Hepatocyte (in vitro differentiated cells): ENCODE measurements around the gene FITM1. TPM values are rescaled to one million over a fixed set of nuclear protein-coding genes. Genes with fewer than 3 reads are reported as not detected.

Source experiments
- DNase-seq: peaks from one replicate; pipeline ENCODE4 v3.0.0-alpha.2; 2016; ENCODE audit warnings: low spot score
- H2AFZ ChIP-seq: fragments of 200-600 bp; sonication (generic); 2 replicates; pipeline ENCODE4 v1.6.0; 2016; ENCODE audit warnings: antibody characterized with exemption, mild to moderate bottlenecking
- H3K27ac ChIP-seq: fragments of 200-600 bp; sonication (generic); 2 replicates; pipeline ENCODE4 v1.5.1; 2016; ENCODE audit warnings: mild to moderate bottlenecking
- H3K27me3 ChIP-seq: fragments of 200-600 bp; sonication (generic); 2 replicates; pipeline ENCODE4 v1.6.1; 2016
- H3K36me3 ChIP-seq: fragments of 200-600 bp; sonication (generic); replicated peaks from 2 replicates; pipeline ENCODE4 v1.5.1; 2016; ENCODE audit warnings: low read depth; ENCODE audit not compliant: insufficient read depth
- H3K4me1 ChIP-seq: fragments of 200-600 bp; sonication (generic); 2 replicates; pipeline ENCODE4 v1.5.1; 2016; ENCODE audit warnings: mild to moderate bottlenecking, moderate library complexity; ENCODE audit not compliant: insufficient read depth
- H3K4me2 ChIP-seq: fragments of 200-600 bp; sonication (generic); 2 replicates; pipeline ENCODE4 v1.6.0; 2016
- H3K4me3 ChIP-seq: fragments of 200-600 bp; sonication (generic); 2 replicates; pipeline ENCODE4 v1.5.1; 2016; ENCODE audit warnings: mild to moderate bottlenecking
- H3K79me2 ChIP-seq: fragments of 200-600 bp; sonication (generic); 2 replicates; pipeline ENCODE4 v1.6.0; 2017; ENCODE audit warnings: mild to moderate bottlenecking
- H3K9me2 ChIP-seq: fragments of 200-600 bp; sonication (generic); replicated peaks from 2 replicates; pipeline ENCODE4 v1.6.0; 2017; ENCODE audit warnings: mild to moderate bottlenecking; ENCODE audit not compliant: insufficient read depth
- H3K9me3 ChIP-seq: fragments of 200-600 bp; sonication (generic); 2 replicates; pipeline ENCODE4 v1.5.1; 2016; ENCODE audit warnings: low read depth, mild to moderate bottlenecking
- H4K20me1 ChIP-seq: fragments of 200-600 bp; sonication (generic); 2 replicates; pipeline ENCODE4 v1.6.0; 2016; ENCODE audit warnings: mild to moderate bottlenecking; ENCODE audit not compliant: insufficient read depth, poor library complexity, severe bottlenecking
- CTCF ChIP-seq: fragments of 200-600 bp; sonication (generic); IDR thresholded peaks from 2 replicates; pipeline ENCODE4 v1.5.1; 2016; ENCODE audit warnings: antibody characterized with exemption, mild to moderate bottlenecking; ENCODE audit not compliant: poor library complexity
- EZH2 ChIP-seq: fragments of 200-600 bp; sonication (generic); IDR thresholded peaks from 2 replicates; pipeline ENCODE4 v1.6.1; 2016; ENCODE audit warnings: antibody characterized with exemption, mild to moderate bottlenecking, borderline replicate concordance
- EZH2phosphoT487 ChIP-seq: fragments of 200-600 bp; sonication (generic); IDR thresholded peaks from one replicate; pipeline ENCODE4 v1.6.1; 2018; ENCODE audit warnings: antibody characterized with exemption, mild to moderate bottlenecking, low read depth, moderate library complexity; ENCODE audit not compliant: unreplicated experiment, severe bottlenecking
- WGBS: methylation state at CpG from one replicate; pipeline ENCODE4 v1.1.6; 2016; ENCODE audit warnings: low lambda C conversion rate; ENCODE audit errors: missing lambda C conversion rate; 5-methylcytosine and 5-hydroxymethylcytosine counted together
- polyA plus RNA-seq: library from polyadenylated mRNA; unstranded; fragments of >200 nt; fragmentation: Nextera tagmentation; extraction: Ambion mirVana; gene quantifications from 2 replicates; pipeline ENCODE4 v1.2.1, GENCODE V29; 2016
- total RNA-seq: library from RNA; depleted of rRNA; stranded (reverse); fragments of >200 nt; gene quantifications from 2 replicates; pipeline ENCODE4 v1.2.3, GENCODE V29; 2014

The FITM1 gene
- total and polyA plus RNA-seq, 2 experiments from 2014 or later: 1.0 to 2.2 TPM

- 91% methylated on average over 4 of the region's 4 CpGs for WGBS
- Histone ChIP-seq H3K9me3 (no peaks in the 10 kb centered on the region), H3K79me2 (peaks cover 3% of the 10 kb centered on the region), H3K4me3 (no peak overlapping the region), H3K4me2 (no peak overlapping the region), H3K4me1 (no peaks in the 10 kb centered on the region), H3K27ac (no peak overlapping the region), H3K27me3 (no peaks in the 10 kb centered on the region), H3K36me3 (no peaks in the 10 kb centered on the region), H2AFZ (no peak overlapping the region), H4K20me1 (no peaks in the 10 kb centered on the region), H3K9me2 (no peaks in the 10 kb centered on the region)
- DNase-seq: no peak
- no peak for TF ChIP-seq CTCF
- no peak for TF ChIP-seq EZH2phosphoT487
- no peak for TF ChIP-seq EZH2
Measured at GRCh38 chr14:24106672-24107271, 23.7 kb upstream of the FITM1 start.

GRCh38 chr14:24108336-24108874 lies 22.1 kb upstream of the FITM1 start:
- Histone ChIP-seq H2AFZ (no peak overlapping the region), H3K27me3 (no peaks in the 10 kb centered on the region), H4K20me1 (no peaks in the 10 kb centered on the region), H3K4me1 (no peaks in the 10 kb centered on the region), H3K79me2 (peaks cover 3% of the 10 kb centered on the region), H3K36me3 (no peaks in the 10 kb centered on the region), H3K9me2 (no peaks in the 10 kb centered on the region), H3K4me3 (no peak overlapping the region), H3K27ac (no peak overlapping the region), H3K9me3 (no peaks in the 10 kb centered on the region), H3K4me2 (no peak overlapping the region)
- DNase-seq: no peak
- 34% methylated on average over 5 of the region's 5 CpGs for WGBS
- TF ChIP-seq EZH2phosphoT487 (no peak), CTCF (no peak), EZH2 (no peak)

GRCh38 chr14:24110060-24110459 lies 20.4 kb upstream of the FITM1 start:
- Histone ChIP-seq H3K27me3 (no peaks in the 10 kb centered on the region), H3K27ac (no peak overlapping the region), H3K4me1 (no peaks in the 10 kb centered on the region), H3K4me3 (no peak overlapping the region), H4K20me1 (no peaks in the 10 kb centered on the region), H2AFZ (no peak overlapping the region), H3K9me2 (no peaks in the 10 kb centered on the region), H3K36me3 (no peaks in the 10 kb centered on the region), H3K4me2 (no peak overlapping the region), H3K79me2 (peaks cover 3% of the 10 kb centered on the region), H3K9me3 (no peaks in the 10 kb centered on the region)
- WGBS: 90% methylated on average over 9 of the region's 9 CpGs
- no peak for DNase-seq
- TF ChIP-seq EZH2phosphoT487 (no peak), EZH2 (no peak), CTCF (no peak)
